GM11168 (cell line): ENCODE measurements around the gene NEDD4L.

Source experiments
- in situ Hi-C: fragments of 300-500 bp; cut with MboI; formaldehyde crosslinking; loops from one replicate; pipeline ENCODE4 v1.12.0; 2022; ENCODE audit warnings: low sequenced_read_pairs; ENCODE audit not compliant: unreplicated experiment

NEDD4L gene

DNA sequence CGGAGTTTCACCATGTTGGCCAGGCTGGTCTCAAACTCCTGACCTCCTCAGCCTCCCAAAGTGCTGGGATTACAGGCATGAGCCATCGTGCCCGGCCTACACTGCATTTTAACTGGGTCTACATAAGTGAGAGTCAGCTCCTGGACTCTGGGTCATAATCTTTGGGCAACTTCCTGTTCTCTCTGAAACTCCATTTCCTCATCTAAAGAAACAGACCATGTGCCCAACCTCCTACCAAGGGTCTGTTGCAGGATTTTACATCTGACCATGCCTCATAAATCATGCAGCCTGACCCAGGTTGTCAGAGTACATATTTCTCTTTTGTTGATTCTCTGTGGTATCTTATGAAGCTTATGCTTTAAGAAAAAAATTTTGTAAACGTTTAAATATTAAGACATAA is 304.5 kb downstream of the NEDD4L start:
- in situ Hi-C loops, result no loop called here

DNA sequence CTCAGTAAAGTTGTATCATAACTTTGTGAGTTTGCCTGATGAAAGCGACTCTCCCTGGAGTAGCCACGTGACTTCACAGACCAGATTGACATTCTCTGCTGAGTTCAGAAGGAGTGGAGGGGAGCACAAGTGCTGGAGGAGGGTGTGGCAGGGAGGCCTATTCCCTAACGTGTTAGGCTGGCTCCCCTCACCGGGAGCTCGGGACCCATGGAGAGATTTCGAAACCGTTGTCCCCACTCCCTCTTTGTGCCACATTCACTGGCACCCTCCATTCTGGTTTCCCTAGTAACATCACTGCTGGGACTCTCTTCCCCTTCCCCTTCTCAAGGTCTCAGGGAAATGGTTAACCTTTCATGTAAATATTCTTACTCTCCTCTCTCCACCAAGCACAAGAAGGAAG is 304.9 kb downstream of the NEDD4L start:
- in situ Hi-C loops, result no loop called here

- in situ Hi-C loops, result no loop called here
Measured at GRCh38 chr18:58349650-58350049, 305.6 kb downstream of the NEDD4L start.

DNA sequence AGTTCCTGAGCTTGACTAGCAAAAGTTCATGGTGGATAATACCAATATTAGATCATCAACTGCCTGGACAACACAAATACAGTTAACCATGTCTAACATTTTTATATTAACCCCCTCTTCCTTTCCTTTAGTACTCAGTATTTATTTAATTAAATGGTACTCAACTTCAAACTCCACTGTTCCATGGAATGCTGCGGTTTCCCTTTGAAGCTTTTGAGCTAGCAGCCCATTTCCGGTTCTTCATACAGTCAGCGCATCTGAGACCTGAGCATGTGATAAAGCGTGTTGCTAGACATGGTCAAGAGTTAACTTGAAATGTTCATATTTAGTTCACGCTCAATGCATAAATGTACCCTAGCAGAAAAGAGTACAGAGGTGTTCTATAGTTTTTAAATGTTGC is 306.5 kb downstream of the NEDD4L start:
- in situ Hi-C loops, result no loop called here

DNA sequence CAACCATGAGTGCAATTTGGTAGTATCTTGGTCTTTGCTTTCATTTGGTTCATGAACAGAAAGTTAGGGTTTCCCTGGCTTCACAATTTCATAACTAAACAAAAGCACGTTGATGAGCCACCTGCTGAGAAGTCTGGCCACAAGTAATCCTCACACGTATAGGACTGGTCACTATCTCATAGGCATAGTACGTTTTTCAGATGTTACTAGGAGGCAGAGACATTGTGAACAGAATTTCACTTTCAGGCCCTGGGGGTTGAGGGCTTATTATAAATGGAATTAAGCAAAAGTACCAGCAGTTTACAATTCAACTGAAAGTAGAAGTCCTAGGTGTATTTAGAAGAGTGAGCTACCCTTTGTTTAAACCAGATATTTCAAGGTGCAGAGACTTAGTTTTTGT is 307.8 kb downstream of the NEDD4L start:
- in situ Hi-C loops, result no loop called here

GRCh38 chr18:58353581-58353980 is 309.6 kb downstream of the NEDD4L start:
- in situ Hi-C loops, result no loop called here

DNA sequence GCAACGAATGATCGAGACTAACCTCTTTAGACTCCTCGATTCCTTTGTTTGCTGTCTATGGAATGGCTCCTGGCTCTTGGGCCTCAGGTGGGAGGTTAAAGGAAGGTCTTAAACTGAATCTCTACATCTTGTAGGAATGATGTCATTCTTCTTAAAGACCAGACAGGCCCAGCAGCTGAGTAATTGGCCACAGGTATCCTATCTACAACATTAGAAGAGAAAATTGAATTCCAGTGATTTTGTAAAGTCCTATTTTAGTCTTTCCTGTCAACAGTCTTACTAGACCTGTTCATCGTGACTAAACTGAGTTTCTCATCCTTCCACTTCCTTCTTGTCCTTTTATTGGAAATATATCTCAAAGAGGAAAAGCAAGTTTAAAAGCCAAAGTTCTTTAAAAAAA is 310.0 kb downstream of the NEDD4L start:
- in situ Hi-C loops, result no loop called here

GRCh38 chr18:58354791-58355190 is 310.8 kb downstream of the NEDD4L start:
- in situ Hi-C loops, result no loop called here

DNA sequence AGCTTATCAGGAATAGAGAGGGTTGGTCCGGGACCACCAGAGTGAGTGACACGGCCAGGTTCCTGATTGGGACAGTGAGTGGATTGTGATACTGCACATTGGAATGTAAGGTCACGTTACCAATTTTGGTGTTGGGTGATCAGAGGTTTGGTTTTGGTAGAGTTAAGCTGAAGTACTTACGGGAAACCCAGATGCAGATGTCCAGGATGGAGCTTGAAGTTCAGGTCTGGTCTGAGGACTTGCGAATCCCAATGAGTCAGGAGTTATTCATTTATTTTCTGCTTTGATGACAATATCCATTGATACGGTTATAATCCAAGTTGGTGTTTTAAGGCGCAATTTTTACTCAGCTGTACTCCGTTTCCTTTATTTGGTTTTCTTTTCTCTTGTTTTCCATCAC is 311.2 kb downstream of the NEDD4L start:
- in situ Hi-C loops, result no loop called here

DNA sequence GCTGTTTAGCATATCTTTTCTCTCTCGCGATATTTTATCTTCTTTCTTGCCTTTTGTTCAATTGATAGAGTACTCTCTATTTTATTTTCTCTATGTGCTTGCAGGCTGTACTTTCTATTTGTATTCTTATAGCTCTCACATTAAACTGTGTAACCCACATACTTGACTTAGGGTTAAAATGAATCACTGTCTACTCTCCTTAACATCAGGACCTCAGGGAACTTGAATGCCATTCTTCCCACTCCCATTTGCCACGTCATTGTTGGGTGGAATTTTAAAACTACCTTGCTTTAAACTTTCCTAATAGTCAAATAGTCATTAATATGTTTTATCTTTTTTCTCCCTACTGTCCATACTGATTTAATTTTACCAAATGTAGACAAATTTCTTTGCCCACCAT is 315.2 kb downstream of the NEDD4L start:
- in situ Hi-C loops, result no loop called here

GRCh38 chr18:58359620-58360019 is 315.6 kb downstream of the NEDD4L start:
- in situ Hi-C loops, result no loop called here

DNA sequence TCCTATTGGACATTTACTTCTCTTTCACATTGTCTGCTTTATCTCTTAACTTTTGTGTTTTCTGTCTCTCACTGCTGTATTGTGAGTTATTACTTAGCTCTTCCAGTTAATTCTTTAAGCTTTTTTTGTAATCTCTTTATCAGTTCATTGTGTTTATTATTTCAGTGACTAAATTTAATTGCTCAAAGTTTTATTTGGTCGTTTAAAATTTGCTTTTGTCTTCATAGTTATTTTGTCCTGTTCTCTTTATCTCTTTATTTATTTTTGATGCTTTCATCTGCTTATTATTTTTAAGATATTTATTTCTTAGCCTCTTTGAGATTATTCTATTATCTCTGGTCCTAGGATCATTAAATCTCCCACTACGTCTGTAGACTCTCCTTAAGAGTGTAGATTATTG is 316.3 kb downstream of the NEDD4L start:
- in situ Hi-C loops, result no loop called here

DNA sequence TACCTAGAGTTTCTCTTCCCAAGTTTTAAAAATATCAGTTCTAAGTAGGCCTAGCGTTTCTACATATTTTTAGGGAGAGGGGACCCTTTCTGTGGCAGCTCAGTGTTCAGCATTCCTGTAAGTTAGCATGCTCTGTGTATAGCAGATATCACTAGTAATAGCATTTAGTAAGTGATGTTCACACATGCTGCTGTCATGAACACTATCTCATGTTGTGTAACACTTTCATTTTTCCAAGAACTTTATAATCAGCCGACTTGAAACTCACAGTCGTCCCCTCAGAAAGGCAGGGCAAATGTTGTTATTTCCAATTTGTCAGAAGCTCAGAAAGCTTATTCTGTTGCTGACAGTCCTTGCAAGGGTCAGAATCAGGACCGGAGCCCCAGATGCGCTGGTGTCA is 317.2 kb downstream of the NEDD4L start:
- in situ Hi-C loops, result no loop called here

GRCh38 chr18:58362027-58362575 is 318.1 kb downstream of the NEDD4L start:
- in situ Hi-C loops, result no loop called here

- in situ Hi-C loops, result no loop called here
Measured at GRCh38 chr18:58362829-58363271, 318.8 kb downstream of the NEDD4L start.

GRCh38 chr18:58363767-58364540 is 319.9 kb downstream of the NEDD4L start:
- in situ Hi-C loops, result no loop called here

DNA sequence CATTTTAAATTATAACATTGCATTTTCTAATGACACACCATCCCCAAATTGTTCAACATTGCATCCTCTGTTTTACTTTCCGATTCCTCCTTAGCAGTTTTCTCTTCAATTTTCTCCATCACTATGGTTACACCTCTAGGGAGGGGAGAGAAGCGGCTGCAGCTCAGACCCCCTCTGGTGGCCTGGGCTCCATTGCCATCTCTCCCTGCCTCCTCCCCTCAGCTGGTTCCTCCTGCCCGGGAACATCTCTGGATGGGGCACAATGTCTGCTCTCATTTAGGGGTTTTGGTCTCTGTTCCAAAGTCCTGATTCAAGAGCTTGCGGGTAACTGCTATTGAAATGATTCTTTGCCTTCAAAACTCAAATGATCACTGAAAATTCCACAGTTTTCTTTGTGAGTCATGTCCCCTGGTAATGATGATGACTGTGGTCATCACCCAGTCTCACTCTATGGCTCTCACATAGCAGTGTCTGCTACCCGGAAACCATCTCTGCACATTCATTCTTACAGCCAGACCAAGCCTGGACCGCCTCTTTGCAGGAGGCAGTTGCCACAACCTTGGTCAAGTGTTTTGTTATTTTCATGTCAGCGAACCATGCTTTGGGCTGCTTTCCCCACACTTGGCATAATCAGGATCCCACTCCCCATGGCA is 321.0 kb downstream of the NEDD4L start:
- in situ Hi-C loops, result no loop called here

DNA sequence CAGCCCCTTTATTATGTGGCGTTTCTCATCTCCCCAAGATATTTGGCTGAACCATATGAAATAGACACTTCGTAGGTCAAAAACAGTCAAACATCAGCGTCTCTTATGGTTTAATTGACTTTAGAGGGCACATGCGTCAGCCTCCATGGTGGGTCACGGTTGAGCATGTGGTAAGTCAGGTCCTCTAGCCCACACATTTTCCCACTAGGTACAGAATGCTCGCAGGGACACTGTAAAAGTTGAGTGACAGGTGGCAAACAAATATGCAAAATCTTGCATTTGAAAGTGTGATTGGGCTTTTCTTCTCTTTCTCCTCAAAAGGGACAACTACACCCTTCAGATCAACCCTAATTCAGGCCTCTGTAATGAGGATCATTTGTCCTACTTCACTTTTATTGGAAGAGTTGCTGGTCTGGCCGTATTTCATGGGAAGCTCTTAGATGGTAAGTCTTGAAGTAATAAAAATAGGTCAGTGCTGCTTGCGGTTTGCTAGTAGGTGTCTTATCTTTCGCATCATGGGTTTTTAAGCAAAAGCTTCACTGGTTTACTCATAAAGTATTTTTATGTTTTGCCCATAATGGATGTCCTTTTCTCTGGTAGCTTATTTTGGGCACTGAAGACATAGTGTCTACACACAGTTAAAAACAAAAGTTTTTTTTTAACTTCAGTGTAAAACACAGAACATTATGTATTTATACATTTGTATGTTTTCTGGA is 323.6 kb downstream of the NEDD4L start:
- in situ Hi-C loops, result no loop called here

GRCh38 chr18:58369616-58370015 is 325.6 kb downstream of the NEDD4L start:
- in situ Hi-C loops, result no loop called here

DNA sequence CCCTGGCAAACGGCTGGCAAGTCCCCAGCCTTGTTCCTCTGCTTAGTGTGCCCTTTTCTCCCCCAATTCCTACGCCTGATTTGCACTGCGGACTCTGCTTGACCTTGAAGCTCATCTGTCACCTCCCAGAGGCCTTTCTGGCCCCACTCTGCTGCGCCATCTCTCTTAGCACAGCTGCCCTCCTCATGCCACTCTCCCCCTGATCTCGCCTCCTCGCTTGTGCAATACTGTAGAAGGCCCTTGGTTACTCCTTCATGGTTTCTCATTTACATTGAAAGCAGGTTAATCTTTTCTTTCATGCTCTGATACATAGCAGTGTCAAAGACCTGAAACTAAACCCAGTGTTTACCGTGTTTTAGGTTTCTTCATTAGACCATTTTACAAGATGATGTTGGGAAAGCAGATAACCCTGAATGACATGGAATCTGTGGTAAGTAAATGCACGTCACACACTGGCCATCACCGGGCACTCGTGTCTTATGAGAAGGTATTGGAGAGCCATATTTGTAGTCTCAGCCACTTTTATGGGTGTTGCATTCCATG is 326.1 kb downstream of the NEDD4L start:
- in situ Hi-C loops, result no loop called here

DNA sequence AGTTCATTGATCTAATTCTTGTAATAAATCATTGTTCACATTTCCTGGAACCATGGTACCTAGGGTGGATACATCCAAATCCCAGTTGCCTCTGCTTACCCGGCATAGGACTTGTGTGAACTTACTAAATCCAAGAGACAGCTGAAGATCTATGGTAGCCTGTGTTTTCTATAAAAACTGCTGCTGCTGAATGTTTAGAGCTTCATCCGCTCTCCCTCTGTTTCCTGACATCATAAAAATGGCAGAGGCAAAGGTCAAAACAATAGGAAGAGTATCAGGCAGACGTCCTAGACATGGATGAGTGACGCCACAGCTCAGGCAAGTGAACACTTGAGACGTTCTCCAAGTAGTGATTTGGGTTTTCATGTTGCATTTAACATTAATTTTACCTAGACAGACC is 326.6 kb downstream of the NEDD4L start:
- in situ Hi-C loops, result no loop called here
